DOHH2 (cell line): ENCODE measurements around the gene DNAH2.

Experiments used
- H3F3A ChIP-seq: fragments of 200-600 bp; sonication (generic), shearing (Covaris generic); 2 replicates; pipeline ENCODE4 v1.6.0; 2016; ENCODE audit warnings: antibody characterized with exemption, mild to moderate bottlenecking; ENCODE audit not compliant: control insufficient read depth, insufficient read depth
- H3K27ac ChIP-seq: fragments of 200-600 bp; sonication (generic); 2 replicates; pipeline ENCODE4 v1.5.1; 2014; ENCODE audit warnings: low read depth, mild to moderate bottlenecking, low read length, moderate library complexity
- H3K27me3 ChIP-seq: fragments of 200-600 bp; sonication (generic); 2 replicates; pipeline ENCODE4 v1.6.1; 2014; ENCODE audit warnings: mild to moderate bottlenecking, low read length, mixed read lengths; ENCODE audit not compliant: control insufficient read depth
- H3K36me3 ChIP-seq: fragments of 200-600 bp; sonication (generic); 2 replicates; pipeline ENCODE4 v1.6.1; 2014; ENCODE audit warnings: mild to moderate bottlenecking, low read length, moderate library complexity, mixed read lengths; ENCODE audit not compliant: control insufficient read depth
- H3K4me1 ChIP-seq: fragments of 200-600 bp; sonication (generic); 2 replicates; pipeline ENCODE4 v1.6.1; 2014; ENCODE audit warnings: mild to moderate bottlenecking, low read length, mixed read lengths; ENCODE audit not compliant: control insufficient read depth
- H3K4me2 ChIP-seq: fragments of 200-600 bp; sonication (generic); 2 replicates; pipeline ENCODE4 v1.6.0; 2014; ENCODE audit warnings: mild to moderate bottlenecking, low read length, moderate library complexity
- H3K4me3 ChIP-seq: fragments of 200-600 bp; sonication (generic); 2 replicates; pipeline ENCODE4 v1.5.1; 2014; ENCODE audit warnings: mild to moderate bottlenecking, low read length, mixed read lengths
- H3K79me2 ChIP-seq: fragments of 200-600 bp; sonication (generic); 2 replicates; pipeline ENCODE4 v1.6.1; 2014; ENCODE audit warnings: mild to moderate bottlenecking, low read length, mixed read lengths; ENCODE audit not compliant: control insufficient read depth
- H3K9me2 ChIP-seq: fragments of 200-600 bp; sonication (generic); replicated peaks from 2 replicates; pipeline ENCODE4 v1.6.1; 2014; ENCODE audit warnings: mild to moderate bottlenecking, low read length, mixed read lengths; ENCODE audit not compliant: control insufficient read depth
- H3K9me3 ChIP-seq: fragments of 200-600 bp; sonication (generic); 2 replicates; pipeline ENCODE4 v1.6.1; 2014; ENCODE audit warnings: antibody characterized with exemption, low read length, mixed read lengths; ENCODE audit not compliant: control insufficient read depth, insufficient read depth
- H4K20me1 ChIP-seq: fragments of 200-600 bp; sonication (generic); 2 replicates; pipeline ENCODE4 v1.6.0; 2014; ENCODE audit warnings: low read depth, mild to moderate bottlenecking, antibody characterized with exemption, low read length, moderate library complexity; ENCODE audit not compliant: control insufficient read depth, insufficient read depth
- EZH2phosphoT487 ChIP-seq: fragments of 200-600 bp; sonication (generic); IDR thresholded peaks from 2 replicates; pipeline ENCODE4 v1.6.1; 2017; ENCODE audit warnings: borderline replicate concordance, mild to moderate bottlenecking, antibody characterized with exemption, low read length, moderate library complexity, mixed read lengths
- TF ChIP-seq, protein P1 (sequence below): fragments of 200-600 bp; sonication (generic); IDR thresholded peaks from one replicate; pipeline ENCODE4 v1.5.1; 2014; ENCODE audit warnings: antibody characterized with exemption, mild to moderate bottlenecking, low read depth, low read length; ENCODE audit not compliant: poor library complexity, severe bottlenecking

The DNAH2 gene

DNA sequence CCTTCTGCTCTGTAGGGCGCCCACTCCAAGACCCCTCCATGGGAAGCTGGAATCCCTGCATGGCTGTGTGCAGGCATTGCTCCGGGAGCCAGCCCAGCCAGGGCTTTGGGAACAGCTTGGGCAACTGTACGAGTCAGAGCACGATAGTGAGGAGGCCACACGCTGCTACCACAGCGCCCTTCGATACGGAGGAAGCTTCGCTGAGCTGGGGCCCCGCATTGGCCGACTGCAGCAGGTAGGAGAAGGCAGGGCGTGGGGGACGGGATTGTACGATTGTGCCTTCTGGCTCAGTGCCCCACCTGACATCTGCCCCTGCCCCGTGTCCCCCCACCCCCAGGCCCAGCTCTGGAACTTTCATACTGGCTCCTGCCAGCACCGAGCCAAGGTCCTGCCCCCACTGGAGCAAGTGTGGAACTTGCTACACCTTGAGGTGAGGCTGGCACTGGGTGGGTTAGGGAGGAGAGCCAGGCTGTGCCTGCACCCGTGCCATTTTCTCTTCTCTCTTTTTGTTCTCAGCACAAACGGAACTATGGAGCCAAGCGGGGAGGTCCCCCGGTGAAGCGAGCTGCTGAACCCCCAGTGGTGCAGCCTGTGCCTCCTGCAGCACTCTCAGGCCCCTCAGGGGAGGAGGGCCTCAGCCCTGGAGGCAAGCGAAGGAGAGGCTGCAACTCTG is 128.7 kb downstream of the DNAH2 start:
- Histone ChIP-seq H3K9me2 (no peaks in the 10 kb centered on the region), H3K4me1 (peaks cover 23% of the 10 kb centered on the region), H3K79me2 (peaks cover 53% of the 10 kb centered on the region), H3K4me3 (no peak overlapping the region), H3K9me3 (no peaks in the 10 kb centered on the region), H4K20me1 (peaks cover 8% of the 10 kb centered on the region; the same call in 1 of the 2 replicates), H3K27ac (no peak overlapping the region), H3K4me2 (no peak overlapping the region), H3F3A (peaks cover 30% of the 10 kb centered on the region), H3K36me3 (peaks cover 78% of the 10 kb centered on the region), H3K27me3 (no peaks in the 10 kb centered on the region)
- TF ChIP-seq EZH2phosphoT487, result no peak
- TF ChIP-seq, protein P1, sequence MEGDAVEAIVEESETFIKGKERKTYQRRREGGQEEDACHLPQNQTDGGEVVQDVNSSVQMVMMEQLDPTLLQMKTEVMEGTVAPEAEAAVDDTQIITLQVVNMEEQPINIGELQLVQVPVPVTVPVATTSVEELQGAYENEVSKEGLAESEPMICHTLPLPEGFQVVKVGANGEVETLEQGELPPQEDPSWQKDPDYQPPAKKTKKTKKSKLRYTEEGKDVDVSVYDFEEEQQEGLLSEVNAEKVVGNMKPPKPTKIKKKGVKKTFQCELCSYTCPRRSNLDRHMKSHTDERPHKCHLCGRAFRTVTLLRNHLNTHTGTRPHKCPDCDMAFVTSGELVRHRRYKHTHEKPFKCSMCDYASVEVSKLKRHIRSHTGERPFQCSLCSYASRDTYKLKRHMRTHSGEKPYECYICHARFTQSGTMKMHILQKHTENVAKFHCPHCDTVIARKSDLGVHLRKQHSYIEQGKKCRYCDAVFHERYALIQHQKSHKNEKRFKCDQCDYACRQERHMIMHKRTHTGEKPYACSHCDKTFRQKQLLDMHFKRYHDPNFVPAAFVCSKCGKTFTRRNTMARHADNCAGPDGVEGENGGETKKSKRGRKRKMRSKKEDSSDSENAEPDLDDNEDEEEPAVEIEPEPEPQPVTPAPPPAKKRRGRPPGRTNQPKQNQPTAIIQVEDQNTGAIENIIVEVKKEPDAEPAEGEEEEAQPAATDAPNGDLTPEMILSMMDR, result no peak

DNA sequence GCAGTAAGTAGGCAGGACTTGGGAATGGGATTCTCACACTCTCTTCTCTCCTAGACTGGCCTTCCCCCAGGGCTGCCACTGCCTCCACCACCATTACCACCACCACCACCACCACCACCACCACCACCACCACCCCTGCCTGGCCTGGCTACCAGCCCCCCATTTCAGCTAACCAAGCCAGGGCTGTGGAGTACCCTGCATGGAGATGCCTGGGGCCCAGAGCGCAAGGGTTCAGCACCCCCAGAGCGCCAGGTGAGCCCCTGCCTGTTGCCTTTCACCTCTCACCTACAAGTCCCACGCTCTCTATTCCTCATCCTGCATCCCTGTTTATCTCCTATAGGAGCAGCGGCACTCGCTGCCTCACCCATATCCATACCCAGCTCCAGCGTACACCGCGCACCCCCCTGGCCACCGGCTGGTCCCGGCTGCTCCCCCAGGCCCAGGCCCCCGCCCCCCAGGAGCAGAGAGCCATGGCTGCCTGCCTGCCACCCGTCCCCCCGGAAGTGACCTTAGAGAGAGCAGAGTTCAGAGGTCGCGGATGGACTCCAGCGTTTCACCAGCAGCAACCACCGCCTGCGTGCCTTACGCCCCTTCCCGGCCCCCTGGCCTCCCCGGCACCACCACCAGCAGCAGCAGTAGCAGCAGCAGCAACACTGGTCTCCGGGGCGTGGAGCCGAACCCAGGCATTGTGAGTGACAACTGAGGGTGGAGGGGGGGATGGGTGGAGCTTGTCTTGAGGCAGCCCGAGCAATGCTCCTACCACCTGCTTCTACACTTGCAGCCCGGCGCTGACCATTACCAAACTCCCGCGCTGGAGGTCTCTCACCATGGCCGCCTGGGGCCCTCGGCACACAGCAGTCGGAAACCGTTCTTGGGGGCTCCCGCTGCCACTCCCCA is 129.5 kb downstream of the DNAH2 start:
- Histone ChIP-seq H3K4me2 (no peak overlapping the region), H3K27me3 (no peaks in the 10 kb centered on the region), H3F3A (peaks cover 28% of the 10 kb centered on the region), H4K20me1 (peaks cover 9% of the 10 kb centered on the region; the same call in 1 of the 2 replicates), H3K4me3 (no peak overlapping the region), H3K79me2 (peaks cover 47% of the 10 kb centered on the region), H3K4me1 (peaks cover 29% of the 10 kb centered on the region), H3K9me2 (no peaks in the 10 kb centered on the region), H3K27ac (no peak overlapping the region), H3K9me3 (no peaks in the 10 kb centered on the region), H3K36me3 (peaks cover 78% of the 10 kb centered on the region)
- TF ChIP-seq, protein P1, result no peak
- TF ChIP-seq EZH2phosphoT487, result no peak

GRCh38 chr17:7848131-7848579 is 130.6 kb downstream of the DNAH2 start:
- peaks cover 19% of the 10 kb centered on the region for H3F3A ChIP-seq
- H3K4me1 ChIP-seq, result peaks cover 32% of the 10 kb centered on the region
- H3K4me3 ChIP-seq, result no peak overlapping the region
- peaks cover 14% of the 10 kb centered on the region; the same call in 1 of the 2 replicates for H4K20me1 ChIP-seq
- no peaks in the 10 kb centered on the region for H3K9me2 ChIP-seq
- peaks cover 54% of the 10 kb centered on the region for H3K79me2 ChIP-seq
- no peaks in the 10 kb centered on the region for H3K27me3 ChIP-seq
- no peak for TF ChIP-seq EZH2phosphoT487
- TF ChIP-seq, protein P1, result no peak
- no peak overlapping the region for H3K27ac ChIP-seq
- H3K9me3 ChIP-seq, result no peaks in the 10 kb centered on the region
- H3K4me2 ChIP-seq, result no peak overlapping the region
- H3K36me3 ChIP-seq, result peaks cover 87% of the 10 kb centered on the region
